ENCODE data around the gene MNAT1.

MNAT1 gene

DNA sequence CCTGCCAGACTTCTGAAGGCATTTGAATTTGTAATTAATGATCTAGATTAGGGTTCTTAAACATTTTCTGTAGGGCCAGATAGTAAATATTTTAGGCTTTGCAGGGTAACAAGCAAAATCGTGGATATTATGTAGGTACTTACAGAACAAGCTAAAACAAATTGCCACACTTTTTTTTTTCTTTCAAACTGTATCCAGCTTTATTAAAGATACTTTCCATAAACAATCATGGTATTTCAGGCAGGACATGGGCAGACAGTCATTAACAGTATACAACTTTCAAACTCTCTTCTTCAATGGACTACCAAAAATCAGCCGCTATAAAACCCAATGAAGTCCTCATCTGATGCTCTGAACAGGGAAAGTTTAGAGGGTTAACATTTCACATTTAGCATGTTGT lies 236.7 kb downstream of the MNAT1 start (continued):
- TF ChIP-seq, protein P1, sequence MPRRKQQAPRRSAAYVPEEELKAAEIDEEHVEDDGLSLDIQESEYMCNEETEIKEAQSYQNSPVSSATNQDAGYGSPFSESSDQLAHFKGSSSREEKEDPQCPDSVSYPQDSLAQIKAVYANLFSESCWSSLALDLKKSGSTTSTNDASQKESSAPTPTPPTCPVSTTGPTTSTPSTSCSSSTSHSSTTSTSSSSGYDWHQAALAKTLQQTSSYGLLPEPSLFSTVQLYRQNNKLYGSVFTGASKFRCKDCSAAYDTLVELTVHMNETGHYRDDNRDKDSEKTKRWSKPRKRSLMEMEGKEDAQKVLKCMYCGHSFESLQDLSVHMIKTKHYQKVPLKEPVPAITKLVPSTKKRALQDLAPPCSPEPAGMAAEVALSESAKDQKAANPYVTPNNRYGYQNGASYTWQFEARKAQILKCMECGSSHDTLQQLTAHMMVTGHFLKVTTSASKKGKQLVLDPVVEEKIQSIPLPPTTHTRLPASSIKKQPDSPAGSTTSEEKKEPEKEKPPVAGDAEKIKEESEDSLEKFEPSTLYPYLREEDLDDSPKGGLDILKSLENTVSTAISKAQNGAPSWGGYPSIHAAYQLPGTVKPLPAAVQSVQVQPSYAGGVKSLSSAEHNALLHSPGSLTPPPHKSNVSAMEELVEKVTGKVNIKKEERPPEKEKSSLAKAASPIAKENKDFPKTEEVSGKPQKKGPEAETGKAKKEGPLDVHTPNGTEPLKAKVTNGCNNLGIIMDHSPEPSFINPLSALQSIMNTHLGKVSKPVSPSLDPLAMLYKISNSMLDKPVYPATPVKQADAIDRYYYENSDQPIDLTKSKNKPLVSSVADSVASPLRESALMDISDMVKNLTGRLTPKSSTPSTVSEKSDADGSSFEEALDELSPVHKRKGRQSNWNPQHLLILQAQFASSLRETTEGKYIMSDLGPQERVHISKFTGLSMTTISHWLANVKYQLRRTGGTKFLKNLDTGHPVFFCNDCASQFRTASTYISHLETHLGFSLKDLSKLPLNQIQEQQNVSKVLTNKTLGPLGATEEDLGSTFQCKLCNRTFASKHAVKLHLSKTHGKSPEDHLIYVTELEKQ (tag by site-specific recombination; IDR thresholded peaks at IDR 0.05; ENCODE audit: borderline replicate concordance) = no peak
- TF ChIP-seq, protein P2, sequence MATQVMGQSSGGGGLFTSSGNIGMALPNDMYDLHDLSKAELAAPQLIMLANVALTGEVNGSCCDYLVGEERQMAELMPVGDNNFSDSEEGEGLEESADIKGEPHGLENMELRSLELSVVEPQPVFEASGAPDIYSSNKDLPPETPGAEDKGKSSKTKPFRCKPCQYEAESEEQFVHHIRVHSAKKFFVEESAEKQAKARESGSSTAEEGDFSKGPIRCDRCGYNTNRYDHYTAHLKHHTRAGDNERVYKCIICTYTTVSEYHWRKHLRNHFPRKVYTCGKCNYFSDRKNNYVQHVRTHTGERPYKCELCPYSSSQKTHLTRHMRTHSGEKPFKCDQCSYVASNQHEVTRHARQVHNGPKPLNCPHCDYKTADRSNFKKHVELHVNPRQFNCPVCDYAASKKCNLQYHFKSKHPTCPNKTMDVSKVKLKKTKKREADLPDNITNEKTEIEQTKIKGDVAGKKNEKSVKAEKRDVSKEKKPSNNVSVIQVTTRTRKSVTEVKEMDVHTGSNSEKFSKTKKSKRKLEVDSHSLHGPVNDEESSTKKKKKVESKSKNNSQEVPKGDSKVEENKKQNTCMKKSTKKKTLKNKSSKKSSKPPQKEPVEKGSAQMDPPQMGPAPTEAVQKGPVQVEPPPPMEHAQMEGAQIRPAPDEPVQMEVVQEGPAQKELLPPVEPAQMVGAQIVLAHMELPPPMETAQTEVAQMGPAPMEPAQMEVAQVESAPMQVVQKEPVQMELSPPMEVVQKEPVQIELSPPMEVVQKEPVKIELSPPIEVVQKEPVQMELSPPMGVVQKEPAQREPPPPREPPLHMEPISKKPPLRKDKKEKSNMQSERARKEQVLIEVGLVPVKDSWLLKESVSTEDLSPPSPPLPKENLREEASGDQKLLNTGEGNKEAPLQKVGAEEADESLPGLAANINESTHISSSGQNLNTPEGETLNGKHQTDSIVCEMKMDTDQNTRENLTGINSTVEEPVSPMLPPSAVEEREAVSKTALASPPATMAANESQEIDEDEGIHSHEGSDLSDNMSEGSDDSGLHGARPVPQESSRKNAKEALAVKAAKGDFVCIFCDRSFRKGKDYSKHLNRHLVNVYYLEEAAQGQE (tag by site-specific recombination; IDR thresholded peaks at IDR 0.05) = no peak
- TF ChIP-seq, protein P3, sequence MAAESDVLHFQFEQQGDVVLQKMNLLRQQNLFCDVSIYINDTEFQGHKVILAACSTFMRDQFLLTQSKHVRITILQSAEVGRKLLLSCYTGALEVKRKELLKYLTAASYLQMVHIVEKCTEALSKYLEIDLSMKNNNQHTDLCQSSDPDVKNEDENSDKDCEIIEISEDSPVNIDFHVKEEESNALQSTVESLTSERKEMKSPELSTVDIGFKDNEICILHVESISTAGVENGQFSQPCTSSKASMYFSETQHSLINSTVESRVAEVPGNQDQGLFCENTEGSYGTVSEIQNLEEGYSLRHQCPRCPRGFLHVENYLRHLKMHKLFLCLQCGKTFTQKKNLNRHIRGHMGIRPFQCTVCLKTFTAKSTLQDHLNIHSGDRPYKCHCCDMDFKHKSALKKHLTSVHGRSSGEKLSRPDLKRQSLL (tag by site-specific recombination; IDR thresholded peaks at IDR 0.05) = no peak
- TF ChIP-seq, protein P4, sequence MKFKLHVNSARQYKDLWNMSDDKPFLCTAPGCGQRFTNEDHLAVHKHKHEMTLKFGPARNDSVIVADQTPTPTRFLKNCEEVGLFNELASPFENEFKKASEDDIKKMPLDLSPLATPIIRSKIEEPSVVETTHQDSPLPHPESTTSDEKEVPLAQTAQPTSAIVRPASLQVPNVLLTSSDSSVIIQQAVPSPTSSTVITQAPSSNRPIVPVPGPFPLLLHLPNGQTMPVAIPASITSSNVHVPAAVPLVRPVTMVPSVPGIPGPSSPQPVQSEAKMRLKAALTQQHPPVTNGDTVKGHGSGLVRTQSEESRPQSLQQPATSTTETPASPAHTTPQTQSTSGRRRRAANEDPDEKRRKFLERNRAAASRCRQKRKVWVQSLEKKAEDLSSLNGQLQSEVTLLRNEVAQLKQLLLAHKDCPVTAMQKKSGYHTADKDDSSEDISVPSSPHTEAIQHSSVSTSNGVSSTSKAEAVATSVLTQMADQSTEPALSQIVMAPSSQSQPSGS (tag by site-specific recombination; IDR thresholded peaks at IDR 0.05; ENCODE audit: low read depth) = no peak

DNA sequence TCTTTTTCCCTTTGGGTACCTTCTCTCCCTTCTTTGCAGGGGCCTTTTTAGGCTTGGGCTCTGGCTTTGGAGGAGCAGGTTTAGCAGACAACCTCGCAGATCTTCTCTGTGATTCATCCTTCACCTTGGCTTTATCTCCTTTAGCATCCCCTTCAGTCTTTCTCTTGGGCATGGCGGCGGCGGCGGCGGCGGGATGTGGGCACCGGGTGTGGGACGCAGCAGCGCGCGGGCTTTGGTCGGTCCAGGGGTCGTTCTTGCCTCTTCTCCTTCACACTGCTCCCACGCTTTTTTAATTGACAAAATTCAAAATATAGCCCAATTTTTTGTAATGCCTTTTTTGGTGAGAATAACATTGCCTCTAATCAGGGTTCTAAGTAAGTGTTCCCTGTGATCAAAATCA lies 237.7 kb downstream of the MNAT1 start:
- CTCF ChIA-PET = no interaction called here
- Histone ChIP-seq H3K9me3 (ENCODE audit: control insufficient read depth, insufficient read depth, low read depth, low read length) (no peaks in the 10 kb centered on the region), H3K4me1 (ENCODE audit: control insufficient read depth, insufficient read depth, low read length) (peaks cover 10% of the 10 kb centered on the region), H3K4me3 (ENCODE audit: low read depth, low read length) (no peak overlapping the region), H3K36me3 (ENCODE audit: control insufficient read depth in 2 of 2, insufficient read depth in 1 of 2, low read length in 2 of 2) (peaks cover 12 to 41% of the 10 kb centered on the region in 2 experiments; a peak in 2 of 3 replicates), H3K27ac (ENCODE audit: extremely low read depth, low read depth, low read length) (no peak overlapping the region)
- POLR2A ChIA-PET = no interaction called here
- no peak for TF ChIP-seq TCF7L2 (IDR thresholded peaks at IDR 0.05; ENCODE audit: borderline replicate concordance, low read depth, low read length)
- TF ChIP-seq OSR2 (tag by site-specific recombination; IDR thresholded peaks at IDR 0.05) = no peak
- no peak for TF ChIP-seq ZNF266 (tag by site-specific recombination; IDR thresholded peaks at IDR 0.05; ENCODE audit: low read depth)
- TF ChIP-seq, protein P5, sequence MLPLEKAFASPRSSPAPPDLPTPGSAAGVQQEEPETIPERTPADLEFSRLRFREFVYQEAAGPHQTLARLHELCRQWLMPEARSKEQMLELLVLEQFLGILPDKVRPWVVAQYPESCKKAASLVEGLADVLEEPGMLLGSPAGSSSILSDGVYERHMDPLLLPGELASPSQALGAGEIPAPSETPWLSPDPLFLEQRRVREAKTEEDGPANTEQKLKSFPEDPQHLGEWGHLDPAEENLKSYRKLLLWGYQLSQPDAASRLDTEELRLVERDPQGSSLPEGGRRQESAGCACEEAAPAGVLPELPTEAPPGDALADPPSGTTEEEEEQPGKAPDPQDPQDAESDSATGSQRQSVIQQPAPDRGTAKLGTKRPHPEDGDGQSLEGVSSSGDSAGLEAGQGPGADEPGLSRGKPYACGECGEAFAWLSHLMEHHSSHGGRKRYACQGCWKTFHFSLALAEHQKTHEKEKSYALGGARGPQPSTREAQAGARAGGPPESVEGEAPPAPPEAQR (tag by site-specific recombination; IDR thresholded peaks at IDR 0.05) = no peak
- TF ChIP-seq ZNF155 (tag by site-specific recombination; IDR thresholded peaks at IDR 0.05) = no peak
- TF ChIP-seq ZNF221 (tag by site-specific recombination; IDR thresholded peaks at IDR 0.05; ENCODE audit: borderline replicate concordance) = no peak
- TF ChIP-seq, protein P6, sequence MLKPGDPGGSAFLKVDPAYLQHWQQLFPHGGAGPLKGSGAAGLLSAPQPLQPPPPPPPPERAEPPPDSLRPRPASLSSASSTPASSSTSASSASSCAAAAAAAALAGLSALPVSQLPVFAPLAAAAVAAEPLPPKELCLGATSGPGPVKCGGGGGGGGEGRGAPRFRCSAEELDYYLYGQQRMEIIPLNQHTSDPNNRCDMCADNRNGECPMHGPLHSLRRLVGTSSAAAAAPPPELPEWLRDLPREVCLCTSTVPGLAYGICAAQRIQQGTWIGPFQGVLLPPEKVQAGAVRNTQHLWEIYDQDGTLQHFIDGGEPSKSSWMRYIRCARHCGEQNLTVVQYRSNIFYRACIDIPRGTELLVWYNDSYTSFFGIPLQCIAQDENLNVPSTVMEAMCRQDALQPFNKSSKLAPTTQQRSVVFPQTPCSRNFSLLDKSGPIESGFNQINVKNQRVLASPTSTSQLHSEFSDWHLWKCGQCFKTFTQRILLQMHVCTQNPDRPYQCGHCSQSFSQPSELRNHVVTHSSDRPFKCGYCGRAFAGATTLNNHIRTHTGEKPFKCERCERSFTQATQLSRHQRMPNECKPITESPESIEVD (tag by site-specific recombination; IDR thresholded peaks at IDR 0.05) = no peak
- TF ChIP-seq ZNF324 (tag by site-specific recombination; IDR thresholded peaks at IDR 0.05) = no peak
- TF ChIP-seq SP2 (tag by site-specific recombination; IDR thresholded peaks at IDR 0.05) = no peak
- no peak for TF ChIP-seq ZNF433 (tag by site-specific recombination; IDR thresholded peaks at IDR 0.05; ENCODE audit: low read depth)
- TF ChIP-seq, protein P7, sequence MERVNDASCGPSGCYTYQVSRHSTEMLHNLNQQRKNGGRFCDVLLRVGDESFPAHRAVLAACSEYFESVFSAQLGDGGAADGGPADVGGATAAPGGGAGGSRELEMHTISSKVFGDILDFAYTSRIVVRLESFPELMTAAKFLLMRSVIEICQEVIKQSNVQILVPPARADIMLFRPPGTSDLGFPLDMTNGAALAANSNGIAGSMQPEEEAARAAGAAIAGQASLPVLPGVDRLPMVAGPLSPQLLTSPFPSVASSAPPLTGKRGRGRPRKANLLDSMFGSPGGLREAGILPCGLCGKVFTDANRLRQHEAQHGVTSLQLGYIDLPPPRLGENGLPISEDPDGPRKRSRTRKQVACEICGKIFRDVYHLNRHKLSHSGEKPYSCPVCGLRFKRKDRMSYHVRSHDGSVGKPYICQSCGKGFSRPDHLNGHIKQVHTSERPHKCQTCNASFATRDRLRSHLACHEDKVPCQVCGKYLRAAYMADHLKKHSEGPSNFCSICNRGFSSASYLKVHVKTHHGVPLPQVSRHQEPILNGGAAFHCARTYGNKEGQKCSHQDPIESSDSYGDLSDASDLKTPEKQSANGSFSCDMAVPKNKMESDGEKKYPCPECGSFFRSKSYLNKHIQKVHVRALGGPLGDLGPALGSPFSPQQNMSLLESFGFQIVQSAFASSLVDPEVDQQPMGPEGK (tag by site-specific recombination; IDR thresholded peaks at IDR 0.05) = no peak
- TF ChIP-seq MYNN (tag by site-specific recombination; IDR thresholded peaks at IDR 0.05; ENCODE audit: borderline replicate concordance) = no peak
- no peak for TF ChIP-seq ZNF146 (tag by site-specific recombination; IDR thresholded peaks at IDR 0.05)
- TF ChIP-seq ZNF830 (tag by site-specific recombination; IDR thresholded peaks at IDR 0.05; ENCODE audit: low read depth) = no peak
- TF ChIP-seq PRDM1 (tag by site-specific recombination; IDR thresholded peaks at IDR 0.05) = no peak
- TF ChIP-seq, protein P8, sequence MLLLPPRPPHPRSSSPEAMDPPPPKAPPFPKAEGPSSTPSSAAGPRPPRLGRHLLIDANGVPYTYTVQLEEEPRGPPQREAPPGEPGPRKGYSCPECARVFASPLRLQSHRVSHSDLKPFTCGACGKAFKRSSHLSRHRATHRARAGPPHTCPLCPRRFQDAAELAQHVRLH (tag by site-specific recombination; IDR thresholded peaks at IDR 0.05) = no peak

Measured in HEK293 (cell line).